Endothelial cell of umbilical vein (primary cell): ENCODE results near the gene DDX31. TPM values are rescaled to one million over a fixed set of nuclear protein-coding genes. Genes with fewer than 3 reads are reported as not detected.

ENCODE experiments used
- BruUV-seq: library from RNA; stranded (reverse); fragments of 400-500 nt; replicated peaks from 2 replicates; lab custom pipeline; 2021; lab: Mats Ljungman, UMichigan
- CTCF ChIA-PET: fragments of 300-600, 350-600 bp; sonication (Branson Sonifier 250); formaldehyde crosslinking; loops from one replicate; lab custom pipeline; 2021; ENCODE audit warnings: antibody characterized with exemption, inconsistent platforms; lab: Charles Lee
- POLR2A ChIA-PET: fragments of 300-600, 350-600 bp; sonication (Branson Sonifier 250); formaldehyde crosslinking; loops from one replicate; lab custom pipeline; 2021; ENCODE audit warnings: antibody characterized with exemption, inconsistent platforms; lab: Charles Lee
- DNase-seq: peaks from one replicate; pipeline ENCODE4 v3.0.0-alpha.2; 2011; ENCODE audit warnings: low read depth, low spot score
- FAIRE-seq: peaks from 2 replicates; lab custom pipeline; 2011; peaks lifted over from hg19 to GRCh38; lab: Jason Lieb, UNC
- H2AFZ ChIP-seq: 2 replicates; pipeline ENCODE4 v1.6.0; 2012; ENCODE audit warnings: low read depth, low read length, control low read depth, inconsistent platforms
- H3K27ac ChIP-seq: 2 replicates; pipeline ENCODE4 v1.5.1; 2011; ENCODE audit warnings: low read depth, mild to moderate bottlenecking, control low read depth, low read length, moderate library complexity; ENCODE audit not compliant: insufficient read depth
- H3K27me3 ChIP-seq, 2 experiments: 2 replicates each; pipeline versions ENCODE4 v1.6.0 to v1.6.1; 2011; ENCODE audit warnings: low read length in 2 of 2, mixed read lengths in 1 of 2; ENCODE audit not compliant: control insufficient read depth in 2 of 2, insufficient read depth in 2 of 2
- H3K36me3 ChIP-seq, 2 experiments: 2 replicates in 1 of 2; 3 replicates in 1 of 2; pipeline ENCODE4 v1.5.1; 2011; ENCODE audit warnings: low read length in 2 of 2, mild to moderate bottlenecking in 1 of 2, moderate library complexity in 1 of 2; ENCODE audit not compliant: control insufficient read depth in 2 of 2, insufficient read depth in 2 of 2; ENCODE audit errors: extremely low read depth in 1 of 2
- H3K4me1 ChIP-seq: 3 replicates; pipeline ENCODE4 v1.5.1; 2011; ENCODE audit warnings: mild to moderate bottlenecking, low read length; ENCODE audit not compliant: control insufficient read depth, insufficient read depth; ENCODE audit errors: extremely low read depth
- H3K4me2 ChIP-seq: 2 replicates; pipeline ENCODE4 v1.6.1; 2011; ENCODE audit warnings: low read length, control low read depth, mixed read lengths; ENCODE audit not compliant: insufficient read depth
- H3K4me3 ChIP-seq, 3 experiments: fragments of 200-600 bp in 1 of 3; sonication (generic), shearing (Covaris generic) in 1 of 3; replicated peaks in 1 of 3; 2 replicates each; pipeline ENCODE4 v1.5.1; 2011 to 2016; ENCODE audit warnings: control low read depth in 3 of 3, low read length in 3 of 3, mild to moderate bottlenecking in 2 of 3, inconsistent platforms in 1 of 3, low read depth in 1 of 3, moderate library complexity in 1 of 3; ENCODE audit not compliant: insufficient read depth in 1 of 3
- H3K79me2 ChIP-seq: 2 replicates; pipeline ENCODE4 v1.6.0; 2012; ENCODE audit warnings: low read length, inconsistent platforms; ENCODE audit not compliant: control insufficient read depth, insufficient read depth
- H3K9ac ChIP-seq: replicated peaks from 2 replicates; pipeline ENCODE3; 2011; ENCODE audit warnings: low read length, control low read depth; ENCODE audit not compliant: insufficient read depth; ENCODE audit errors: extremely low read depth
- H3K9me1 ChIP-seq: replicated peaks from 3 replicates; pipeline ENCODE4 v1.6.0; 2011; ENCODE audit warnings: mild to moderate bottlenecking, low read length; ENCODE audit not compliant: control insufficient read depth, insufficient read depth; ENCODE audit errors: extremely low read depth
- H3K9me3 ChIP-seq: replicated peaks from 2 replicates; pipeline ENCODE4 v1.5.1; 2012; ENCODE audit warnings: low read length, inconsistent platforms; ENCODE audit not compliant: control insufficient read depth, insufficient read depth
- H4K20me1 ChIP-seq: replicated peaks from 2 replicates; pipeline ENCODE3; 2011; ENCODE audit warnings: mild to moderate bottlenecking, low read length; ENCODE audit not compliant: control insufficient read depth, insufficient read depth; ENCODE audit errors: extremely low read depth
- FOS ChIP-seq: IDR thresholded peaks from 2 replicates; pipeline ENCODE4 v1.6.1; 2011; ENCODE audit warnings: mild to moderate bottlenecking, low read length, moderate library complexity, borderline replicate concordance; ENCODE audit not compliant: insufficient read depth
- GATA2 ChIP-seq: IDR thresholded peaks from 2 replicates; pipeline ENCODE4 v1.7.0; 2011; ENCODE audit warnings: low read depth, mild to moderate bottlenecking, moderate library complexity, mixed read lengths, low read length; ENCODE audit not compliant: insufficient read length, insufficient read depth
- JUN ChIP-seq: IDR thresholded peaks from 2 replicates; pipeline ENCODE4 v1.6.1; 2011; ENCODE audit warnings: borderline replicate concordance, low read depth; ENCODE audit not compliant: insufficient read length, insufficient read depth
- MYC ChIP-seq: IDR thresholded peaks from one replicate; pipeline ENCODE4 v1.6.1; 2011; ENCODE audit warnings: mild to moderate bottlenecking, low read depth, low read length
- POLR2A ChIP-seq: IDR thresholded peaks from 2 replicates; pipeline ENCODE4 v1.6.1; 2012; ENCODE audit warnings: low read depth, mild to moderate bottlenecking, control low read depth, low read length
- POLR2AphosphoS5 ChIP-seq: IDR thresholded peaks from 2 replicates; pipeline ENCODE4 v1.6.1; 2012; ENCODE audit warnings: low read depth, mild to moderate bottlenecking, control low read depth, low read length, moderate library complexity; ENCODE audit not compliant: insufficient read depth
- dilution Hi-C: fragments of 300-500 bp; cut with MboI; formaldehyde crosslinking; loops from one replicate; pipeline ENCODE4 v1.15.0; 2019; ENCODE audit warnings: low sequenced_read_pairs; ENCODE audit not compliant: extremely low pct_ligation_motif_present
- intact Hi-C: fragments of 100-400 bp; cut with micrococcal nuclease; formaldehyde crosslinking; loops from one replicate; pipeline ENCODE4 v1.10.0; 2022
- polyA plus RNA-seq, 4 experiments: library from polyadenylated mRNA; depleted of rRNA in 3 of 4; stranded (reverse) in 3 of 4; unstranded in 1 of 4; fragments of >200 nt; gene quantifications; 2 replicates each; pipeline versions ENCODE4 v1.2.1 to v1.2.3, GENCODE V29; 2011 to 2012; ENCODE audit warnings: missing spikeins in 1 of 4
- total RNA-seq: library from RNA; stranded (reverse); gene quantifications from 2 replicates; pipeline ENCODE4 v1.2.3, GENCODE V29; 2021
- TF ChIP-seq, protein P1 (sequence below), 2 donors: IDR thresholded peaks; 1 replicate in 1 of 2; 2 replicates in 1 of 2; pipeline ENCODE4 v1.5.1; 2011; ENCODE audit warnings: low read length in 2 of 2, mild to moderate bottlenecking in 2 of 2, moderate library complexity in 2 of 2, control low read depth in 1 of 2, inconsistent platforms in 1 of 2, low read depth in 1 of 2; ENCODE audit not compliant: insufficient read depth in 1 of 2; ENCODE audit errors: extremely low read depth in 1 of 2
- TF ChIP-seq, protein P2 (sequence below): IDR thresholded peaks from 2 replicates; pipeline ENCODE4 v1.6.1; 2011; ENCODE audit not compliant: insufficient read depth, insufficient read length

Gene DDX31
- total and polyA plus RNA-seq, 2 donors (not counting 3 experiments of a cell fraction or from before 2014, with no cell fraction given), result 8.0 to 16.3 TPM

DNA sequence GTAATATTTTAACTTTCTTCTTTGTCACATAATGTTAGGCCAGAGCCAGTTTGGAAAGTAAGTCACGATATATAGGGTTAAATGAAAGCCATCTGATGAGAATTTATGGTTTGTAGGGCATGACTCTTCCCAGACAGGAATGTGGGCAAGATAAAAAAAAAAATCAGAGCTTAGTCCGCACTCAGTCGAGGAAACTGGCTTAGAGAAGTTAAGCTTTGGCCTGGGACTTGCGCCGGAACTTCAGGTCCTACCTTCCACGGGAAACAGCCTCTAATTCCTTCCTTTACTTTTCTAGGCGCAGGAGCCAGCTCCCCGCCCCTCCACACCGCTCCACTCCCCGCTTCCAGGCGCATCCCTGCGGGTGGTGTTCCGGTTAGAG, 475 bp downstream of the DDX31 start:
- CTCF ChIA-PET, result interaction anchor here (1.8 to 4.0 kb wide), 3 partner anchors 100 to 232 kb away, joined by 4 to 15 read pairs (median 12); no protein-coding TSS in a partner anchor
- Histone ChIP-seq H3K9ac (peak overlapping the region; percentile 99), H2AFZ (peak overlapping the region; percentile 91), H3K9me1 (no peaks in the 10 kb centered on the region), H3K4me1 (peaks cover 21% of the 10 kb centered on the region), H4K20me1 (no peaks in the 10 kb centered on the region), H3K36me3 (no peaks in the 10 kb centered on the region), H3K4me2 (peak overlapping the region; percentile 75), H3K27me3 (no peaks in the 10 kb centered on the region), H3K79me2 (peaks cover 78% of the 10 kb centered on the region), H3K9me3 (no peaks in the 10 kb centered on the region), H3K4me3 (peak overlapping the region; percentile 40 to 92 (median 78)), H3K27ac (peak overlapping the region; percentile 90)
- no peak for DNase-seq
- FAIRE-seq, result peak; percentile 75
- dilution Hi-C loops, result no loop called here
- TF ChIP-seq MYC (peak; percentile 89), POLR2A (no peak)
- TSS peak; percentile 71 for BruUV-seq
- POLR2A ChIA-PET, result interaction anchor here (1.1 kb wide), 1 partner anchor 13 kb away, joined by 6 read pairs; no protein-coding TSS in a partner anchor
- intact Hi-C loops, result no loop called here

DNA sequence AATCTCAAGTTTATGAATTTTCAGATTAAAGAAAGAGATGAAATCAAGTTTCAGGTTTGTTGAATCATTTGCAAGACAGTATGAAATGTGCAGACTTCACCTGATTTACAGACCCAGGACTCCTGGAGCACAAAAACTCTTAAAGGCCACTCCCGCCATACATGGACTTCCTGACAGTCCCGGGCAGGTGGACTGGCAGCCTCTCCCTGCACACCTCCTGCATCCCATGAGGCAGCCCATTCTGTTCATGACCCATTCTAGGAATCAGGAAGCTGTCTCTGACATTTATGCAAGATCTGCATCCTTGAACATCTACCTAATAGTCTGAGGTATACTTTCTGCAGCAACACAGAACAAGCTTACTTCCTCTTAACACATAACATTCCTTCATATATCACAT, 5.9 kb downstream of the DDX31 start:
- Histone ChIP-seq H3K27me3 (no peaks in the 10 kb centered on the region), H3K4me2 (no peak overlapping the region), H3K4me1 (no peaks in the 10 kb centered on the region), H3K4me3 (no peak overlapping the region), H3K27ac (no peak overlapping the region), H2AFZ (no peak overlapping the region), H4K20me1 (no peaks in the 10 kb centered on the region), H3K9ac (no peak overlapping the region), H3K9me3 (no peaks in the 10 kb centered on the region), H3K79me2 (peaks cover 51% of the 10 kb centered on the region), H3K36me3 (peaks cover 6 to 14% of the 10 kb centered on the region in 2 experiments), H3K9me1 (no peaks in the 10 kb centered on the region)
- intact Hi-C loops, result no loop called here
- ChIA-PET POLR2A (no interaction called here), CTCF (interaction anchor here (0.7 kb wide), 1 partner anchor 225 kb away, joined by 4 read pairs; no protein-coding TSS in a partner anchor)
- FAIRE-seq, result no peak
- no TSS peak for BruUV-seq
- TF ChIP-seq, protein P1, sequence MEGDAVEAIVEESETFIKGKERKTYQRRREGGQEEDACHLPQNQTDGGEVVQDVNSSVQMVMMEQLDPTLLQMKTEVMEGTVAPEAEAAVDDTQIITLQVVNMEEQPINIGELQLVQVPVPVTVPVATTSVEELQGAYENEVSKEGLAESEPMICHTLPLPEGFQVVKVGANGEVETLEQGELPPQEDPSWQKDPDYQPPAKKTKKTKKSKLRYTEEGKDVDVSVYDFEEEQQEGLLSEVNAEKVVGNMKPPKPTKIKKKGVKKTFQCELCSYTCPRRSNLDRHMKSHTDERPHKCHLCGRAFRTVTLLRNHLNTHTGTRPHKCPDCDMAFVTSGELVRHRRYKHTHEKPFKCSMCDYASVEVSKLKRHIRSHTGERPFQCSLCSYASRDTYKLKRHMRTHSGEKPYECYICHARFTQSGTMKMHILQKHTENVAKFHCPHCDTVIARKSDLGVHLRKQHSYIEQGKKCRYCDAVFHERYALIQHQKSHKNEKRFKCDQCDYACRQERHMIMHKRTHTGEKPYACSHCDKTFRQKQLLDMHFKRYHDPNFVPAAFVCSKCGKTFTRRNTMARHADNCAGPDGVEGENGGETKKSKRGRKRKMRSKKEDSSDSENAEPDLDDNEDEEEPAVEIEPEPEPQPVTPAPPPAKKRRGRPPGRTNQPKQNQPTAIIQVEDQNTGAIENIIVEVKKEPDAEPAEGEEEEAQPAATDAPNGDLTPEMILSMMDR (IDR thresholded peaks at IDR 0.05; ENCODE audit: extremely low read depth in 1 of 2, insufficient read depth in 1 of 2, low read depth in 1 of 2, low read length in 2 of 2), result no peak
- TF ChIP-seq POLR2AphosphoS5 (no peak), JUN (no peak), FOS (no peak), GATA2 (no peak)
- TF ChIP-seq, protein P2, sequence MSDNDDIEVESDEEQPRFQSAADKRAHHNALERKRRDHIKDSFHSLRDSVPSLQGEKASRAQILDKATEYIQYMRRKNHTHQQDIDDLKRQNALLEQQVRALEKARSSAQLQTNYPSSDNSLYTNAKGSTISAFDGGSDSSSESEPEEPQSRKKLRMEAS, result no peak
- dilution Hi-C loops, result no loop called here
- no peak for DNase-seq
